ENCODE results near the gene CBFB. TPM values are rescaled to one million over a fixed set of nuclear protein-coding genes. Genes with fewer than 3 reads are reported as not detected.
"Not testable (repeated sequence)": the region's sequence is repeated elsewhere in the genome, so short reads cannot be mapped to it uniquely, and the experiment has no call there.

CBFB gene
- 121 and 123 TPM in 2 replicates for total RNA-seq (2014; rRNA removed)
- 41.4 TPM for polyA plus RNA-seq (2012)

- peak; percentile 88 for DNase-seq (ENCODE audit: low read depth)
These were observed at the start of gene CBFB for GRCh38 chr16:67028696-67029253. Gene CBFB (plus strand): TSS chr16:67029149. CDS start chr16:67029408, 259 bp downstream.

- no peak for DNase-seq (ENCODE audit: low read depth)
These were observed 45.9 kb upstream of the CBFB start for GRCh38 chr16:66983033-66983432.

GRCh38 chr16:66984892-66985311 is 44.0 kb upstream of the CBFB start:
- no peak for DNase-seq (ENCODE audit: low read depth)

- DNase-seq (ENCODE audit: low read depth) = no peak
These were observed 42.4 kb upstream of the CBFB start for GRCh38 chr16:66986559-66986958.

GRCh38 chr16:66988197-66988788 is 40.7 kb upstream of the CBFB start, which contains the start of gene CES4A:
Gene CES4A (plus strand): TSS chr16:66988589. CDS start chr16:66988773, 184 bp downstream.
- DNase-seq (ENCODE audit: low read depth) = peak; percentile 33

- DNase-seq (ENCODE audit: low read depth) = no peak
These were observed 37.3 kb upstream of the CBFB start for GRCh38 chr16:66991545-66992077.

- DNase-seq (ENCODE audit: low read depth) = not testable (repeated sequence)
These were observed 35.4 kb upstream of the CBFB start for GRCh38 chr16:66993558-66993957.

- DNase-seq (ENCODE audit: low read depth) = peak; percentile 85
These were observed 32.5 kb upstream of the CBFB start for GRCh38 chr16:66996324-66996982.

GRCh38 chr16:66996983-66997358 is 32.0 kb upstream of the CBFB start:
- DNase-seq (ENCODE audit: low read depth) = no peak

GRCh38 chr16:67000384-67001351 is 28.3 kb upstream of the CBFB start:
- DNase-seq (ENCODE audit: low read depth) = no peak

GRCh38 chr16:67001726-67002125 is 27.2 kb upstream of the CBFB start:
- DNase-seq (ENCODE audit: low read depth) = no peak

GRCh38 chr16:67006930-67007658 is 21.9 kb upstream of the CBFB start:
- peak; percentile 23 for DNase-seq (ENCODE audit: low read depth)

- no peak for DNase-seq (ENCODE audit: low read depth)
These were observed 19.8 kb upstream of the CBFB start for GRCh38 chr16:67009158-67009557.

- no peak for DNase-seq (ENCODE audit: low read depth)
These were observed 17.7 kb upstream of the CBFB start for GRCh38 chr16:67011274-67011673.

- no peak for DNase-seq (ENCODE audit: low read depth)
These were observed 15.6 kb upstream of the CBFB start for GRCh38 chr16:67013233-67013822.

- DNase-seq (ENCODE audit: low read depth) = peak; percentile 55
These were observed 14.9 kb upstream of the CBFB start for GRCh38 chr16:67013823-67014633.

GRCh38 chr16:67014634-67015312 is 14.2 kb upstream of the CBFB start:
- no peak for DNase-seq (ENCODE audit: low read depth)

GRCh38 chr16:67015313-67015731 is 13.6 kb upstream of the CBFB start:
- DNase-seq (ENCODE audit: low read depth) = no peak

- DNase-seq (ENCODE audit: low read depth) = no peak
These were observed 12.8 kb upstream of the CBFB start for GRCh38 chr16:67016143-67016542.

All from LHCN-M2 (cell line).